Peyer's patch (tissue), 4 donors: ENCODE results near the gene PEAK1.

Experiments used
- POLR2A ChIP-seq, 2 donors: fragments of 450-650 bp; IDR thresholded peaks; one replicate each; pipeline ENCODE4 v1.5.1; 2017; ENCODE audit warnings: antibody characterized with exemption in 2 of 2, mild to moderate bottlenecking in 2 of 2, moderate library complexity in 2 of 2
- TF ChIP-seq, protein P1 (sequence below), 6 experiments: fragments of 450-650 bp in 4 of 6; fragments of 200-600 bp in 2 of 6; sonication (generic) in 1 of 6; IDR thresholded peaks; one replicate each; pipeline ENCODE4 v1.5.1; 2017 to 2019; ENCODE audit warnings: antibody characterized with exemption in 6 of 6, mild to moderate bottlenecking in 3 of 6, moderate library complexity in 1 of 6

DNA sequence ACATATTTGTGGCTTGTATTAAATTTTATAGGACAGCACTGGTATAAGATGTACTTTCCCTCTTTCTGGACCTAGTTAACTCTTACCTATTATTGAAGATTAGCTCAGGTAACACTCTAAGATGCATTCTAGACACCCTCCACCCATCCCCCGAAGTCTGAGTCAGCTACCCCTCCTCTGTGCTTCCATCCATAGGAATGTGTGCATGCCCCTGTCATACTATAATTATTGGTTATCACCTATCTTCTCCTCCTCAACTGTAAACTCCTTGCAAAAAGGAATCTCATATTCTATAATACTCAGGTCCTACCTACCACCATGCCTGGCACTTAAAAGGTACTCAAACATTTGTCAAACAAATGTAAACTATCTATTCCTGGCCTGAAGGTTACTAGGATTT is 3.0 kb downstream of the PEAK1 start:
- TF ChIP-seq, protein P1, sequence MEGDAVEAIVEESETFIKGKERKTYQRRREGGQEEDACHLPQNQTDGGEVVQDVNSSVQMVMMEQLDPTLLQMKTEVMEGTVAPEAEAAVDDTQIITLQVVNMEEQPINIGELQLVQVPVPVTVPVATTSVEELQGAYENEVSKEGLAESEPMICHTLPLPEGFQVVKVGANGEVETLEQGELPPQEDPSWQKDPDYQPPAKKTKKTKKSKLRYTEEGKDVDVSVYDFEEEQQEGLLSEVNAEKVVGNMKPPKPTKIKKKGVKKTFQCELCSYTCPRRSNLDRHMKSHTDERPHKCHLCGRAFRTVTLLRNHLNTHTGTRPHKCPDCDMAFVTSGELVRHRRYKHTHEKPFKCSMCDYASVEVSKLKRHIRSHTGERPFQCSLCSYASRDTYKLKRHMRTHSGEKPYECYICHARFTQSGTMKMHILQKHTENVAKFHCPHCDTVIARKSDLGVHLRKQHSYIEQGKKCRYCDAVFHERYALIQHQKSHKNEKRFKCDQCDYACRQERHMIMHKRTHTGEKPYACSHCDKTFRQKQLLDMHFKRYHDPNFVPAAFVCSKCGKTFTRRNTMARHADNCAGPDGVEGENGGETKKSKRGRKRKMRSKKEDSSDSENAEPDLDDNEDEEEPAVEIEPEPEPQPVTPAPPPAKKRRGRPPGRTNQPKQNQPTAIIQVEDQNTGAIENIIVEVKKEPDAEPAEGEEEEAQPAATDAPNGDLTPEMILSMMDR (IDR thresholded peaks at IDR 0.05): no peak
- no peak for TF ChIP-seq POLR2A (IDR thresholded peaks at IDR 0.05)
